GM19099 (cell line): ENCODE results near the gene PHOSPHO2.

Experiments used
- POLR2A ChIP-seq: IDR thresholded peaks from 3 replicates; pipeline ENCODE4 v1.6.1; 2011; ENCODE audit warnings: low read depth; ENCODE audit not compliant: insufficient read length; ENCODE audit errors: extremely low read depth

PHOSPHO2 gene

GRCh38 chr2:169694113-169694893 is at the start of gene PHOSPHO2, which contains the start of gene CFAP210:
Gene PHOSPHO2 (plus strand): TSS chr2:169694469. CDS start chr2:169700972, 6,503 bp downstream.
Gene CFAP210 (minus strand): TSS chr2:169694405. CDS start chr2:169694327, 78 bp downstream.
- peak; percentile 84 for TF ChIP-seq POLR2A

GRCh38 chr2:169647496-169647895 is 46.8 kb upstream of the PHOSPHO2 start:
- no peak for TF ChIP-seq POLR2A

- no peak for TF ChIP-seq POLR2A
Measured at GRCh38 chr2:169649278-169649677, 45.0 kb upstream of the PHOSPHO2 start.

GRCh38 chr2:169653636-169654035 is 40.6 kb upstream of the PHOSPHO2 start:
- no peak for TF ChIP-seq POLR2A

GRCh38 chr2:169656164-169656563 is 38.1 kb upstream of the PHOSPHO2 start:
- TF ChIP-seq POLR2A, result no peak

GRCh38 chr2:169658877-169659276 is 35.4 kb upstream of the PHOSPHO2 start:
- TF ChIP-seq POLR2A, result no peak

- no peak for TF ChIP-seq POLR2A
Measured at GRCh38 chr2:169659320-169659719, 34.9 kb upstream of the PHOSPHO2 start.

- TF ChIP-seq POLR2A, result no peak
Measured at GRCh38 chr2:169661265-169661664, 33.0 kb upstream of the PHOSPHO2 start.

- no peak for TF ChIP-seq POLR2A
Measured at GRCh38 chr2:169662744-169663143, 31.5 kb upstream of the PHOSPHO2 start.

GRCh38 chr2:169663247-169663646 is 31.0 kb upstream of the PHOSPHO2 start:
- TF ChIP-seq POLR2A, result no peak

GRCh38 chr2:169664600-169664977 is 29.7 kb upstream of the PHOSPHO2 start:
- TF ChIP-seq POLR2A, result no peak

GRCh38 chr2:169664978-169665930 is 29.0 kb upstream of the PHOSPHO2 start:
- TF ChIP-seq POLR2A, result no peak

- no peak for TF ChIP-seq POLR2A
Measured at GRCh38 chr2:169667583-169667982, 26.7 kb upstream of the PHOSPHO2 start.

GRCh38 chr2:169670215-169670651 is 24.0 kb upstream of the PHOSPHO2 start:
- TF ChIP-seq POLR2A, result no peak

- no peak for TF ChIP-seq POLR2A
Measured at GRCh38 chr2:169670937-169671336, 23.3 kb upstream of the PHOSPHO2 start.
